PFSK-1 (cell line): ENCODE measurements around the gene PRPF6.

Experiments used
- FOXP2 ChIP-seq: optimal IDR thresholded peaks from 2 replicates; pipeline ENCODE3; 2011; ENCODE audit warnings: borderline replicate concordance, control low read depth, inconsistent platforms; ENCODE audit not compliant: insufficient read depth; ENCODE audit errors: extremely low read length, extremely low read depth
- POLR2AphosphoS5 ChIP-seq: IDR thresholded peaks from 2 replicates; pipeline ENCODE4 v1.6.1; 2012; ENCODE audit warnings: low read depth, mild to moderate bottlenecking, control low read depth, low read length, moderate library complexity
- SIN3A ChIP-seq: IDR thresholded peaks from 2 replicates; pipeline ENCODE4 v1.6.1; 2012; ENCODE audit warnings: mild to moderate bottlenecking, low read length, moderate library complexity, borderline replicate concordance; ENCODE audit not compliant: insufficient read depth
- TAF1 ChIP-seq: IDR thresholded peaks from 2 replicates; pipeline ENCODE4 v1.6.1; 2012; ENCODE audit warnings: low read length, control low read depth, borderline replicate concordance; ENCODE audit not compliant: insufficient read depth
- TF ChIP-seq, protein P1 (sequence below), 2 experiments: IDR thresholded peaks; 2 replicates each; pipeline versions ENCODE4 v1.6.1 to v1.8.0; 2011 to 2012; ENCODE audit warnings: low read depth in 2 of 2, low read length in 2 of 2, control low read depth in 1 of 2, inconsistent platforms in 1 of 2, mild to moderate bottlenecking in 1 of 2, moderate library complexity in 1 of 2; ENCODE audit not compliant: insufficient read depth in 1 of 2

Gene PRPF6

DNA sequence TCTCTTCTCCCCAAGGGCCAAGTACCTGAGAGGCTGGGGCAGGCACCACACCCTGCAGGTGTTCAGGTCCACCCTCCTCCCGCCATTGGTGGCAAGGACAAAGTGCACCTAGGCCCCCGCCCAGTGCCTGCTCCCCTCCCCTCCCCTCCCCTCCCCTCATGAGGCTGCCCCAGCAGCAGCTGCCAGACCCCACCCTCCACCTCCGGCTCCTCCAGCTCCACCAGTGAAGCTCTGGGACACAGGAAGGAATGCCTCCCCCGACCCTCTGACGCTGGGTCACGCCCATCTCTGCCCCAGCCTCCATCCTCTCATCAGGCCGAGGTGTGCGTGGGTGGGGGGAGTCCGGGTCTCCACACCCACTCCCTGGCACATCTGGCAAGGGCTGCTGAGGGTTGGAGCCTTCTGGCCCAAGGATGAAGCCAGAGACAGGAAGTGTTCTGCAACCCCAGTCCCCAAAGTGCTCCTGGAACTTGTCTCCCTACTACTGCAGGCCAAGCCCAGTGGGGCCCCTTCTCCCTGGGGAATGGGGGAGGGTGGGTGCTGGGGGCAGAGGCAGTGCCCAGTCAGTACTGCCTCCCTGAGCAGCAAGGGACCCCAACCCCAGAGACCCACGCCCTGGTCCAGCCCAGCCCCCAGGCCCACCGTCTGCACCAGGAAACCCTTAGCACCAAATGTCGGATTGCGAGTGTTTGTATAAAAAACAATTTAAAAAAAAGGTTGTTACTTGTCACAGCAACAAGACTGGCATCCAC is 23.1 kb upstream of the PRPF6 start:
- TF ChIP-seq TAF1 (no peak), FOXP2 (no peak), SIN3A (no peak), POLR2AphosphoS5 (no peak)
- TF ChIP-seq, protein P1, sequence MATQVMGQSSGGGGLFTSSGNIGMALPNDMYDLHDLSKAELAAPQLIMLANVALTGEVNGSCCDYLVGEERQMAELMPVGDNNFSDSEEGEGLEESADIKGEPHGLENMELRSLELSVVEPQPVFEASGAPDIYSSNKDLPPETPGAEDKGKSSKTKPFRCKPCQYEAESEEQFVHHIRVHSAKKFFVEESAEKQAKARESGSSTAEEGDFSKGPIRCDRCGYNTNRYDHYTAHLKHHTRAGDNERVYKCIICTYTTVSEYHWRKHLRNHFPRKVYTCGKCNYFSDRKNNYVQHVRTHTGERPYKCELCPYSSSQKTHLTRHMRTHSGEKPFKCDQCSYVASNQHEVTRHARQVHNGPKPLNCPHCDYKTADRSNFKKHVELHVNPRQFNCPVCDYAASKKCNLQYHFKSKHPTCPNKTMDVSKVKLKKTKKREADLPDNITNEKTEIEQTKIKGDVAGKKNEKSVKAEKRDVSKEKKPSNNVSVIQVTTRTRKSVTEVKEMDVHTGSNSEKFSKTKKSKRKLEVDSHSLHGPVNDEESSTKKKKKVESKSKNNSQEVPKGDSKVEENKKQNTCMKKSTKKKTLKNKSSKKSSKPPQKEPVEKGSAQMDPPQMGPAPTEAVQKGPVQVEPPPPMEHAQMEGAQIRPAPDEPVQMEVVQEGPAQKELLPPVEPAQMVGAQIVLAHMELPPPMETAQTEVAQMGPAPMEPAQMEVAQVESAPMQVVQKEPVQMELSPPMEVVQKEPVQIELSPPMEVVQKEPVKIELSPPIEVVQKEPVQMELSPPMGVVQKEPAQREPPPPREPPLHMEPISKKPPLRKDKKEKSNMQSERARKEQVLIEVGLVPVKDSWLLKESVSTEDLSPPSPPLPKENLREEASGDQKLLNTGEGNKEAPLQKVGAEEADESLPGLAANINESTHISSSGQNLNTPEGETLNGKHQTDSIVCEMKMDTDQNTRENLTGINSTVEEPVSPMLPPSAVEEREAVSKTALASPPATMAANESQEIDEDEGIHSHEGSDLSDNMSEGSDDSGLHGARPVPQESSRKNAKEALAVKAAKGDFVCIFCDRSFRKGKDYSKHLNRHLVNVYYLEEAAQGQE (IDR thresholded peaks at IDR 0.05; ENCODE audit: insufficient read depth in 1 of 2, low read depth in 2 of 2, low read length in 2 of 2): no peak

DNA sequence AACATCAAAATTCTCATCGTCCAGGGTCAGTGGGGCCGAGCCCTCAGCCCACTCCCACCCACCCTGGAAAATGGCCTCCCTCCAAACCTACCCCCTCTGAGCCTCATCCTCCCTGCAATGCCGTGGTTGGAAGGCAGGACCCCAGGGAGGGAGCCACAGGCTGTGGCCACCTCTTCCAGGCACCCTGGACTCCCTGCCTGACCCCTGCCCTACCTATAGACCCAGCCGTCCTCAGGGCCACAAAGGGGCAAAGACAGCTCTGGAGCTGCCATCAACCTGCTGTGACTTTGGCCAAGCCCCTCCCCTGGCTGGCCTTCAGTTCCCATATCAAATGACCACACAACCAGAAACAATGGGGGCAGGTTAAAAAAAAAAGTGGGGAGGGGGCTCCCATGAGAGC is 22.5 kb upstream of the PRPF6 start:
- TF ChIP-seq POLR2AphosphoS5 (no peak), FOXP2 (no peak), TAF1 (no peak), SIN3A (no peak)
- TF ChIP-seq, protein P1 (IDR thresholded peaks at IDR 0.05; ENCODE audit: insufficient read depth in 1 of 2, low read depth in 2 of 2, low read length in 2 of 2): no peak

DNA sequence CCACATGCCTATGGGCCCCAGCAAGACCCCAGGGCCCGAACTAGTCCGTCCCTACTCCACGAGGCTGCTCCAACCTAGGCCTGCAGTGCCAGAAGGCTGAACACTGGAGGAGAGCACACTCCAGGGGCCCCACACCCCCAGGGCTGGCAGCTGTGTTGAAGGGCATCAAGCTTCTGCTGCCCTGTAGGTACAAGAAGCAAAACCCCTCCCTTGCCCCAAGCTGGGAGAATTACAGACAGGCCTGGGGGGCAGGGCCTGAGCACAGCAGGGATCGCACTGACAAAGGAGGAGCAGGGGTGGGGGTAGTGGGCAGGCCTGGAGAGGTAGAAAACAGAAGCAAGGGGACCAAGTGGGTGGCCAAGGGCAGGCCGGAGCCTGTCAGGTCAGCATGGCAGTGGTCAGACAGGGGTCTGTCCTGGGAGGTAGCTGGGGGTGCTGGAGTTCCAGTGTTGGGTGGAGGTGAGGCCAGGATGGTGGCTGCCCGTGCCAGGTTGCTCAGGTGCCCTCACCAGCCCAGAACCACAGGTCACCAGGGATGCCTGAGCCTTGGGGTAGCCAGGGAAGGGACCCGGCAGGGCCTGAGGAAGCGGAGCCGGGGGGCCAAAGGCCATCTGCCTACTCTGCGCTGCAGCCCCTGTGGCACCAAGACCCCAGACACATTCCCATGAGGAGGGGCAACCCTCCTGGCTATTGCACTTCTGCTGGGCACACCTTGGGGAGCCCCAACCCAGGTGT is 21.8 kb upstream of the PRPF6 start:
- TF ChIP-seq FOXP2 (no peak), TAF1 (no peak), SIN3A (no peak), POLR2AphosphoS5 (no peak)
- TF ChIP-seq, protein P1 (IDR thresholded peaks at IDR 0.05; ENCODE audit: insufficient read depth in 1 of 2, low read depth in 2 of 2, low read length in 2 of 2): no peak

DNA sequence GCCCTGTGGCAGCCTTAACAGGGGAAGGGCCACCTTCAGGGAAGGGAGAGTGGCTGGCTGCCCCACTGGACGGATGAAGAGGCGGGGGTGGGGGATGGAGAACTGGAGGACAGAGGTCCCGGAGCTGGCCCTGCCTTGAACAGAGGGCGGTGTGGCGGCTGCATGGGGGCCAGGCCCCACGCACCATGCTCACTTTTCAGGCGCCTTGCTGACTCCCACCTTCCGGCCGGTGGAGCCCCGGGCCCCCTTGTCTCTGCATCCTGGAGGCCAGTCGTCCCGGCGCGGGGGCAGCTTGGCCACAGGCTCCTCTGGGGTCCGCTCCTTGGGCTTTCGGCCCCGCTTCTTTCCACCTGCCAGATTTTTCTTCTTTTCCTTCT is 21.2 kb upstream of the PRPF6 start:
- TF ChIP-seq TAF1 (no peak), SIN3A (no peak), FOXP2 (no peak), POLR2AphosphoS5 (no peak)
- TF ChIP-seq, protein P1 (IDR thresholded peaks at IDR 0.05; ENCODE audit: insufficient read depth in 1 of 2, low read depth in 2 of 2, low read length in 2 of 2): no peak
